Astrocyte of the hippocampus (primary cell): Measurements from ENCODE around the gene RRP1B.
"Not testable (repeated sequence)": the region's sequence is repeated elsewhere in the genome, so short reads cannot be mapped to it uniquely, and the experiment has no call there.

Experiments
- DNase-seq: peaks from one replicate; pipeline ENCODE4 v3.0.0; 2011; ENCODE audit warnings: low read depth, low spot score

RRP1B gene

GRCh38 chr21:43669828-43670605 is 10.7 kb downstream of the RRP1B start:
- no peak for DNase-seq

DNA sequence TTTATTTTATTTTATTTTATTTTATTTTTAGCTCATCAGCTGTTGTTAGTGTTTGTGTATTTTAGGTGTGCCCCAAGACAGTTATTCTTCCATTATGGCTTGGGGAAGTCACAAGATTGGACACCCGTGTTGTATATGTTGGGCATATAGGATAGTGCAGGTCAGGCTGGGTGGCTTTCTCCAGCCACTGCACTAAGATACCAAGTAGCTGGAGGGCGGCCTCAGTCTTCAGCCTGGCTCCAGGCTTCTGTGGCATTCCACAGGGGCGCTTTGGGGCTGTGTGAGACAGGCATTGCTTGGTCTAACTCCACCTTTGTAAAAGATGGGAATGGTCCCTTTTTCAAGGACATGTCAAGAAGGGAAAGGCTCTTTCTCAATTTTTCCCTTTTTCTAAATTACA is 16.5 kb downstream of the RRP1B start:
- DNase-seq, result no peak

DNA sequence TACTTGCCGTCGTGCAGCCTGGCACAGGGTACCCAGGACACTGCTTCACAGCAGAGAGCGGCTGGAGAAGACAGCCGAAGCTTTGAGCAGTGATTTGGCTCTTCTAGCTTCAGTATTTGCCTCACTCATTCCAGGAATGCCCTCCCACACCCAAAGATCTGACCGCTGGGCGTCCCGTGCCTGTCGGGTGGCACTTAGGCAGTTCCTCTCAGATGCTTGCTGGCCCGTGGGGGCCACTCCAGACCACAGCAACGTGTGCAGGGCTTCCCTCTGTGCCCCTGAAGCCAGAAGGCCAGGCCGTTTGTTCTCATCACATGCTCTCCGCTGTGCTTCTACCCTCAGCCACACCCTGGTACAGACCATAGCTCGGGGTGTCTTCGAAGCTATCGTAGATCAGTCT is 17.0 kb downstream of the RRP1B start:
- DNase-seq, result no peak

GRCh38 chr21:43679951-43680350 is 20.6 kb downstream of the RRP1B start:
- no peak for DNase-seq

GRCh38 chr21:43680421-43680820 is 21.1 kb downstream of the RRP1B start:
- DNase-seq, result not testable (repeated sequence)

DNA sequence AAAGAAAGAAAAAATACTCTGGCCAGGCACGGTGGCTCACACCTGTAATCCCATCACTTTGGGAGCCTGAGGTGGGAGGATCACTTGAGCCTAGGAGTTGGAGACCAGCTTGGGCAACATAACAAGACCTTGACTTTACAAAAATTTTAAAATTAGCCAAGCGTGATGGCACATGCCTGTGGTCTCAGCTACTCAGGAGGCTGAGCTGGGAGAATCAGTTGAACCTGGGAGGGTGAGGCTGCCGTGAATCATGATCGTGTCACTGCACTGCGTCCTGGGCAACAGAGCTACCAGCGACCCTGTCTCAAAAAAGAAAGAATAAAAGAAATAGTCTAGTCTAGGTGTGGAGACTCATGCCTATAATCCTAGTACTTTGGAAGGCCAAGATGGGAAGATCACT is 22.3 kb downstream of the RRP1B start:
- no peak for DNase-seq

GRCh38 chr21:43684424-43684823 is 25.1 kb downstream of the RRP1B start:
- DNase-seq, result no peak

- no peak for DNase-seq
These were observed 27.6 kb downstream of the RRP1B start for GRCh38 chr21:43686811-43687565.

DNA sequence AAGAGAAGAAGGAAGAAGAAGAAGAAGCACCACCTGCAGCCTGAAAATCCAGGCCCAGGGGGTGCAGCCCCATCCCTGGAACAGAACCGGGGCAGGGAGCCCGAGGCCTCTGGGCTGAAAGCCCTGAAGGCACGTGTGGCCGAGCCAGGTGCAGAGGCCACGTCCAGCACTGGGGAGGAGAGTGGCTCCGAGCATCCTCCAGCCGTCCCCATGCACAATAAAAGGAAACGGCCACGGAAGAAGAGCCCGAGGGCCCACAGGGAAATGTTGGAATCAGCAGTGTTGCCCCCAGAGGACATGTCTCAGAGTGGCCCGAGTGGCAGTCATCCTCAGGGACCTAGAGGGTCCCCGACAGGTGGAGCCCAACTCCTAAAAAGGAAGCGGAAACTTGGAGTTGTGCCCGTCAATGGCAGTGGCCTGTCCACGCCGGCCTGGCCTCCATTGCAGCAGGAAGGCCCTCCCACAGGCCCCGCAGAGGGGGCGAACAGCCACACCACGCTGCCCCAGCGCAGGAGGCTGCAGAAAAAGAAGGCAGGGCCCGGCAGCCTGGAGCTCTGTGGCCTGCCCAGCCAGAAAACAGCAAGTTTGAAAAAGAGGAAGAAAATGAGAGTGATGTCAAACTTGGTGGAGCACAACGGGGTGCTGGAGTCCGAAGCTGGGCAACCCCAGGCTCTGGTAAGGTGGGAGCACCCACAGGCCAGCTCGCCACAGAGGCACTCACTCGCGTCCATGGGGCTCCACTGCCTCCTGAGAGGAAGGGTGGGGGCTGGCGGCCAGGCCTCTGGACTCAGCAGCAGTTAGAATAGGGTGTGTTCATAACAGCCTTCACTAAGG is 28.4 kb downstream of the RRP1B start:
- no peak for DNase-seq

- DNase-seq, result no peak
These were observed 29.5 kb downstream of the RRP1B start for GRCh38 chr21:43688906-43689305.

- DNase-seq, result no peak
These were observed 30.4 kb downstream of the RRP1B start for GRCh38 chr21:43689556-43690337.

DNA sequence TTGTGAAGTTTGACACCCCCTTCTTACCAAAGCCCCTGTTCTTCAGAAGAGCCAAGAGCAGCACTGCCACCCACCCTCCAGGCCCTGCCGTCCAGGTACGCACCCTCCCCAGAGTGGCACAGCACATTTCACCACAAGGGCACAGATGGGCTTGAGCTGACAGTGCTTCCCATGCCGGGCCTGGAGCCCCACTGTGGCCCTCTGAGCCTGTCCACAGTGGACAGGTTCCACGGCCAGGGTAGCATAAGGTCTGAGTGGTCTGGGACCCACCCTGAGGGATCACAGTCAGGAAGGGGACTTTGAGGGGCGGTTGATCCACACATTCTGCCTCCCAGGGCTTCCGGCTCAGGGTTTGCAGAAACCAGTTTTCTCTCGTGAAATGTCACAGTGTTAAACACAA is 31.0 kb downstream of the RRP1B start:
- DNase-seq, result no peak

DNA sequence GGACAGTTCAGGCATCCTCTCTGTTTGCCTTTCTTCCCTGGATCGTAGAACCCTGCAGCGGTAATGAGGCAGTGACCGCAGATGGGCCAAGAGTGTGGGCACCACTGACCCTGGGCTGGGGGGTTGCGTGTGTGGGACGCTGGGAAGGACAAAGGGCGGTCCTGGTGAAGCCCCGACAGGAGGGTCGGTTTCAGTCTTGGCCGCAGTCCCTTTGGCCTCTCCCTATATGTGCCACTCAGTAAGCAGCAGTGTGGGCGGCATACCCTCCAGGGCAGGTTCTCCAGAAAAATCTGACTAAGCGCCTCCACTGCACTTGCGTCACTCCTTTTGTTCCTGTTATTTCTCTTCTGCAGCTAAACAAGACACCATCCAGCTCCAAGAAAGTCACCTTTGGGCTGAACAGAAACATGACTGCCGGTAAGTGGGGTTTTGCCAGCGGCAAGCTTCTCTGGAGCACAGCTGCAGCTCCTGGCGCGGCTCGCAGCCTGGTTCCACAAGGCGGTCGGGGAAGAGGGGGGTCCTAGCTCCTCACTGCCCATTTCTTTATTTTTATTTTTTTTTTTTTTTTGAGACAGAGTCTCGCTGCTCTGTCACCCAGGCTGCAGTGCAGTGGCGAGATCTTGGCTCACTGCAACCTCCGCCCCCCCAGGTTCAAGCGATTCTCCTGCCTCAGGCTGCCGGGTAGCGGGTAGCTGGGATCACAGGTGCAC is 31.9 kb downstream of the RRP1B start:
- no peak for DNase-seq

DNA sequence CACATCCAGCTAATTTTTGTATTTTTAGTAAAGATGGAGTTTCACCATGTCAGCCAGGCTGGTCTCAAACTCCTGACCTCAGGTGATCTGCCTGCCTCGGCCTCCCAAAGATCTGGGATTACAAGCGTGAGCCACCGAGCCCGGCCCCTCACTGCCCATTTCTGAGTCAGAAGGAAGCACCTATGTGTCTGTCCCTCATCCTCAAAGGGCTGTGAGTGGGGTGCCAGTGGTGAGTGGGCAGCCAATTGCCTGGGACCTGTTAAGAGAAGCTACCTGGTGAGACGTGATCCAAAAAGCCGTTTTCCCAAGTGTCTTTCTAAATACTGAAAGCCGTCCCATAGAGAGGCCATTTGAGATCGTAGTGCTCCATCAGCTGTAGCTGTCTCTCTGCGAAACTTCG is 32.4 kb downstream of the RRP1B start:
- DNase-seq, result no peak

GRCh38 chr21:43692949-43693348 is 33.6 kb downstream of the RRP1B start:
- DNase-seq, result no peak

DNA sequence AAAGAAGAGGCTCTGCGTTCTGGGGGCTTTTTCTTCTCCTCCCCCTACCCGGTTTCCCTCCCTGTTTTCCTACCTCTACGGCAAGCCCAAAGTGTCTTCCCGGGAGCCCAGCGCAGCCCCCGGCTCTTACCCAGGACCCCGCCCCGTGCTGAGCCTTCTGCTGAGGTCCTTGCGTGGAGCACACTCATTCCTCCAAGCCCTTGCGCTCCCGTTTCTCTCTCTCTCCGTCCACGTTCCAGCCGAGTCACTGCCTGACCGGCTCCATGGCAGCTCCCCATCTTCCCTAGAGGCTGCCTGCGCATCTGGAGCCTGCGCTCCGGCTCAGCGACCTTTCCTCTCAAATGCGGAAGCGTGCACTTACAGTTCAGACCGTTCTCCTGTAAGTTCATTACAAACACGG is 34.6 kb downstream of the RRP1B start:
- DNase-seq, result no peak

GRCh38 chr21:43694437-43695079 is 35.2 kb downstream of the RRP1B start:
- no peak for DNase-seq

DNA sequence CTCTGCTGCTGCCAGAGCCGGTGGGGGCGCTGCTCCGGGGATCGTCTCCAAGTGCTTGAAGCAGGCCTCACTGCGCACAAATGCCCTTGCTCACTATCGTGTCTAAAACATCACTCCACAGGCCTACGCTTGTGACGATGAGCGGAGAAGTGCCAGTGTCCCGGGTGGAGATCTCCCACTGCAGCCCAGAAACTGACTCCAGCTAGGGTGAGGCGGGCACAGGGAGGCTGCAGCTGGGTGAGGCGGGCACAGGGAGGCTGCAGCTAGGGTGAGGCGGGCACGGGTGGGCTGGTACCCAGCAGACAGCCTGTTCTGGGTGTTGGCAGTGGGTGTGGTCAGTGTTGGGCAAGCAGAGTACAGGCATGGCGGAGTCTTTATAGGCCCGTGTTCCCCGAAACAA is 36.9 kb downstream of the RRP1B start:
- no peak for DNase-seq

GRCh38 chr21:43697758-43698643 is 38.6 kb downstream of the RRP1B start:
- DNase-seq, result peak; percentile 55

- DNase-seq, result not testable (repeated sequence)
These were observed 40.1 kb downstream of the RRP1B start for GRCh38 chr21:43699492-43699777.
